Esophagus squamous epithelium (tissue), 5 donors: Measurements from ENCODE around the gene NKAIN4. TPM values are rescaled to one million over a fixed set of nuclear protein-coding genes. Genes with fewer than 3 reads are reported as not detected.

Experiments used
- DNase-seq: peaks from one replicate; lab custom pipeline; 2025; lab: John Stamatoyannopoulos, UW
- H3K27ac ChIP-seq, 4 donors: fragments of 200-600 bp; sonication (generic); one replicate each; pipeline ENCODE4 v1.5.1; 2016 to 2019; ENCODE audit warnings: mild to moderate bottlenecking in 1 of 4
- H3K27me3 ChIP-seq, 4 donors: fragments of 200-600 bp; sonication (generic); 1 replicate in 3 of 4; 2 replicates in 1 of 4; pipeline versions ENCODE4 v1.5.1 to v1.6.0; 2017 to 2021; ENCODE audit warnings: antibody characterized with exemption in 1 of 4
- H3K36me3 ChIP-seq, 3 donors: fragments of 200-600 bp; sonication (generic); one replicate each; pipeline ENCODE4 v1.5.1; 2016 to 2019
- H3K4me1 ChIP-seq, 3 donors: fragments of 200-600 bp; sonication (generic); one replicate each; pipeline ENCODE4 v1.5.1; 2017 to 2019
- H3K4me3 ChIP-seq, 4 donors: fragments of 200-600 bp; sonication (generic); 1 replicate in 3 of 4; 2 replicates in 1 of 4; pipeline ENCODE4 v1.5.1; 2016 to 2019; ENCODE audit warnings: mild to moderate bottlenecking in 2 of 4, moderate library complexity in 1 of 4
- H3K9me3 ChIP-seq, 3 donors: fragments of 200-600 bp; sonication (generic); one replicate each; pipeline ENCODE4 v1.5.1; 2016 to 2019
- POLR2A ChIP-seq, 4 donors: fragments of 450-650 bp; IDR thresholded peaks; one replicate each; pipeline ENCODE4 v1.6.1; 2017; ENCODE audit warnings: antibody characterized with exemption in 4 of 4, mild to moderate bottlenecking in 4 of 4, moderate library complexity in 3 of 4
- WGBS, 2 donors: methylation state at CpG; one replicate each; pipeline ENCODE4 v1.1.5; 2018; 5-methylcytosine and 5-hydroxymethylcytosine counted together
- intact Hi-C: fragments of 100-400 bp; cut with DNase I; formaldehyde crosslinking; loops from one replicate; pipeline ENCODE4 v1.15.0; 2022
- total RNA-seq, 4 donors: library from RNA; depleted of rRNA; stranded (reverse); fragments of >200 nt; gene quantifications; one replicate each; pipeline ENCODE4 v1.1.0, GENCODE V29; 2016
- TF ChIP-seq, protein P1 (sequence below), 6 experiments: fragments of 450-650 bp in 4 of 6; fragments of 200-600 bp in 2 of 6; sonication (generic) in 2 of 6; IDR thresholded peaks; one replicate each; pipeline ENCODE4 v1.5.1; 2016 to 2019; ENCODE audit warnings: antibody characterized with exemption in 6 of 6, mild to moderate bottlenecking in 4 of 6, moderate library complexity in 4 of 6
- donor health status: DM: yes; HTN: yes; CAD: no.

NKAIN4 gene
- total RNA-seq, 4 donors from 2014 or later = not detected

DNA sequence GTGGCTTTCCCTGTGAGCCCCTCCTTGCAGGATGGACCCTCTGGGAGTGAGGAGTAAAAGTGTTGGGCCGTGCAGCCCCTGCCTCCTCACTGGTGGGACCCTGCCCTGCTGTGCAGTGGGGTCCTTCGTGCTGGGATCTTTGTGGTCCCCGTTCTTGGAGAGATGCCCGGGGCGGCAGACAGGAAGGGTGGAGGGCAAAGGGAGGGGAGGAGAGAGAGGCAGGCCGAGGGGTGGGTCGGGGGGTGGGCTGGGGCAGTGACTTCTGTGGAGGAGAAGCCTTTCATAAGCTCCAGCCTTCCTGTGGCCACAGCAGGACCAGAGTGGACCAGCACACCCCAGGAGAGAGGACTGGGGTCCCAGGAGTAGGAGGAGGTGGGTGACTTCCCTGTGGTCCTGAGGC lies 38.6 kb upstream of the NKAIN4 start, which contains the start of gene COL20A1:
TSS of gene COL20A1 (plus strand) at position 283 of the 400 bp plus-strand sequence. CDS start 1,922 bp downstream, outside the sequence.
- no peak for DNase-seq
- intact Hi-C loops = no loop called here
- WGBS, 2 donors = 27 to 43% methylated on average over 2 to 3 of the region's 7 CpGs
- Histone ChIP-seq H3K4me3 (no peak within 1 kb of the TSS), H3K36me3 (peaks cover 0 to 15% (median 10%) of the 10 kb centered on the region in 3 donors), H3K27ac (no peak within 1 kb of the TSS), H3K9me3 (no peaks in the 10 kb centered on the region), H3K4me1 (peaks cover 0 to 9% (median 0%) of the 10 kb centered on the region in 3 donors), H3K27me3 (peaks cover 0 to 67% (median 11%) of the 10 kb centered on the region in 4 donors)
- TF ChIP-seq POLR2A (IDR thresholded peaks at IDR 0.05) = no peak
- TF ChIP-seq, protein P1, sequence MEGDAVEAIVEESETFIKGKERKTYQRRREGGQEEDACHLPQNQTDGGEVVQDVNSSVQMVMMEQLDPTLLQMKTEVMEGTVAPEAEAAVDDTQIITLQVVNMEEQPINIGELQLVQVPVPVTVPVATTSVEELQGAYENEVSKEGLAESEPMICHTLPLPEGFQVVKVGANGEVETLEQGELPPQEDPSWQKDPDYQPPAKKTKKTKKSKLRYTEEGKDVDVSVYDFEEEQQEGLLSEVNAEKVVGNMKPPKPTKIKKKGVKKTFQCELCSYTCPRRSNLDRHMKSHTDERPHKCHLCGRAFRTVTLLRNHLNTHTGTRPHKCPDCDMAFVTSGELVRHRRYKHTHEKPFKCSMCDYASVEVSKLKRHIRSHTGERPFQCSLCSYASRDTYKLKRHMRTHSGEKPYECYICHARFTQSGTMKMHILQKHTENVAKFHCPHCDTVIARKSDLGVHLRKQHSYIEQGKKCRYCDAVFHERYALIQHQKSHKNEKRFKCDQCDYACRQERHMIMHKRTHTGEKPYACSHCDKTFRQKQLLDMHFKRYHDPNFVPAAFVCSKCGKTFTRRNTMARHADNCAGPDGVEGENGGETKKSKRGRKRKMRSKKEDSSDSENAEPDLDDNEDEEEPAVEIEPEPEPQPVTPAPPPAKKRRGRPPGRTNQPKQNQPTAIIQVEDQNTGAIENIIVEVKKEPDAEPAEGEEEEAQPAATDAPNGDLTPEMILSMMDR (IDR thresholded peaks at IDR 0.05) = no peak

DNA sequence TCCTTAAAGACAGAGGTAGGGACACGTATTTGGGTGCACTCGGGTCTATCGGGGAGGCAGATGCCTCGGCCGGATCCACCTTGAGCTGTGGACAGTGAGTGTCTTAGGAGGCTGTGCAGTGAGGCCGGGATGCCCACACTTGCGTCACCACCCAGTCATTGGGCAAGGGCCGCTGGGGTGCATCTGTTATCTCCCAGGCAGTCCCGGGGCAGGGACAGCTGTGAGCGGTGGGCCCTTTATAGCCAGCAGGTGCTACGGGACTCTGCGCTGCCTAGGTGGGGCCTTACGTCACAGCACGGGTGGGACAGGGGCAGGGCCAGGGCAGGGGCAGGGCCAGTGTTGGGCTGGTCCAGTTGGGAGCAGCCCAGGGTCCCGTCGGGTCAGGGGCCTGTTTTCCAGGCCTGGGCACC lies 38.0 kb upstream of the NKAIN4 start:
- 58 to 87% methylated on average over 3 of the region's 16 CpGs for whole genome bisulfite sequencing, 2 donors
- H3K36me3 ChIP-seq = peaks cover 0 to 21% (median 15%) of the 10 kb centered on the region in 3 donors
- intact Hi-C loops = no loop called here
- peaks cover 0 to 61% (median 9%) of the 10 kb centered on the region in 4 donors for H3K27me3 ChIP-seq
- H3K9me3 ChIP-seq = no peaks in the 10 kb centered on the region
- no peak overlapping the region for H3K4me3 ChIP-seq
- TF ChIP-seq, protein P1 (IDR thresholded peaks at IDR 0.05) = no peak
- TF ChIP-seq POLR2A (IDR thresholded peaks at IDR 0.05) = no peak
- peaks cover 0 to 9% (median 0%) of the 10 kb centered on the region in 3 donors for H3K4me1 ChIP-seq
- DNase-seq = no peak
- no peak overlapping the region for H3K27ac ChIP-seq

DNA sequence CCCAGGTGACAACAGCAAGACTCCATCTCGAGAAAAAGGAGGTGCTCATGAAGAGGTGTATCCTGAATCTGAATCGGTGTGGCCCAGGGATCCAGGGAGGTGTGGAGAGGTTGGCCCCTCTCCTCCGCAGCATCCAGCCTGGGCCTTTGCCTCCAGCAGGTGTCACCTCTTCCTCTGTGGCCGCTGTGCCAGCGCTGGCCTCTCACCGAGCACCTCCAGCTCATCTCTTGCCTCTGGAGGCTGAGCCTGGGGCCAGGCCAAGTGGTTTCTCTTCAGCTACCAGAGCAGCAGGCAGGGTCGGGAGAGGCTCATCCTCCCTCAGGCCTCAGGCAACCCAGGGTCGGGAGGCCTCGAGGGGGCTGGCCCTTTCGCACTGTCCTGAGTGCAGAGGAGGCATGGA lies 37.5 kb upstream of the NKAIN4 start:
- peaks cover 0 to 56% (median 4%) of the 10 kb centered on the region in 4 donors for H3K27me3 ChIP-seq
- H3K36me3 ChIP-seq = peaks cover 0 to 26% (median 15%) of the 10 kb centered on the region in 3 donors
- TF ChIP-seq POLR2A (IDR thresholded peaks at IDR 0.05) = no peak
- TF ChIP-seq, protein P1 (IDR thresholded peaks at IDR 0.05) = no peak
- no peak overlapping the region for H3K4me3 ChIP-seq
- H3K9me3 ChIP-seq = no peaks in the 10 kb centered on the region
- H3K27ac ChIP-seq = no peak overlapping the region
- intact Hi-C loops = no loop called here
- H3K4me1 ChIP-seq = peaks cover 0 to 9% (median 0%) of the 10 kb centered on the region in 3 donors
- WGBS, 2 donors = 75 to 100% methylated on average over 1 to 3 of the region's 10 CpGs
- no peak for DNase-seq

DNA sequence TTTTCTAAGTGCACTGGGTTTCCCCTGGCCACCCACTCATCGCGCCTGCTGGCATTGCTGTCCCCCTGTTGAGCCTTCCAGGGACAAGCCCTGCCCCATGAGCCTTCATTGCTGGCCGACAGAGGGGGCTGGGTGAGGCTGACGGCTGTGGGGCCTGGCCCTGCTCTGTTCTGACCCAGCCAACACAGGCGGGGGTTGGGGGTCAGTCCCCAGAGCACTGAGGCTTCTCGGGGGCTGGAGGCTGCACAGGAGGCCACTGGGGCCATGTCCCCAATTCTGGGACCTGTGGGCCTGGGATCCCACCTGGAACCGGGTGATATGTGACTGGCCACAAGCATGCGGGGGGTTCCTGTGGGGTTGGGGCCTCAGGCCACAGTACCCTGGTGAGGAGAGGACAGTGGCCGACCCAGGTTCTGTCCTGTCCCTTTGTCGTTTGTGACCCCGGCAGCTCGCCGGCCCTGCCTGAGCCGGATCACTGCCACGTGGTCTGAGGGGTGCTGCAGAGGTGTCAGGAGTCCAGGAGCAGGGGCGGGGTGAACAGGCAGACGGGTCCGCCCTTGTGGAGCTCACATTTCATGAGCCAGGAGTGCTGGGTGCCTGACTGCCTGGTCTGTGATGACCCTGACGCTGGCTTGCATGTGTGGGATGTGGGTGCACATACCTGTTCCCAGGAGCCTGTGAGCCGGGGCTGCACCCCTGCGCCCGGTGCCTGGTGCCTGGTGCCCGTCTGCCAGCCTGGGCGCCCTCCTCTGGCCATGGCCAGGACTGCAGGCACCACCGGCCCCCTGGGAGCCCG lies 36.6 kb upstream of the NKAIN4 start:
- TF ChIP-seq, protein P1 (IDR thresholded peaks at IDR 0.05) = peak; percentile 17 to 89 (median 72)
- TF ChIP-seq POLR2A (IDR thresholded peaks at IDR 0.05) = no peak
- H3K27ac ChIP-seq = no peak overlapping the region
- intact Hi-C loops = no loop called here
- peaks cover 0 to 9% (median 0%) of the 10 kb centered on the region in 3 donors for H3K4me1 ChIP-seq
- peaks cover 8 to 35% (median 24%) of the 10 kb centered on the region in 3 donors for H3K36me3 ChIP-seq
- no CpG with 5 or more reads among the region's 26 CpGs for WGBS, 2 donors
- no peak overlapping the region for H3K4me3 ChIP-seq
- DNase-seq = no peak
- peaks cover 0 to 47% (median 1%) of the 10 kb centered on the region in 4 donors for H3K27me3 ChIP-seq
- H3K9me3 ChIP-seq = no peaks in the 10 kb centered on the region

DNA sequence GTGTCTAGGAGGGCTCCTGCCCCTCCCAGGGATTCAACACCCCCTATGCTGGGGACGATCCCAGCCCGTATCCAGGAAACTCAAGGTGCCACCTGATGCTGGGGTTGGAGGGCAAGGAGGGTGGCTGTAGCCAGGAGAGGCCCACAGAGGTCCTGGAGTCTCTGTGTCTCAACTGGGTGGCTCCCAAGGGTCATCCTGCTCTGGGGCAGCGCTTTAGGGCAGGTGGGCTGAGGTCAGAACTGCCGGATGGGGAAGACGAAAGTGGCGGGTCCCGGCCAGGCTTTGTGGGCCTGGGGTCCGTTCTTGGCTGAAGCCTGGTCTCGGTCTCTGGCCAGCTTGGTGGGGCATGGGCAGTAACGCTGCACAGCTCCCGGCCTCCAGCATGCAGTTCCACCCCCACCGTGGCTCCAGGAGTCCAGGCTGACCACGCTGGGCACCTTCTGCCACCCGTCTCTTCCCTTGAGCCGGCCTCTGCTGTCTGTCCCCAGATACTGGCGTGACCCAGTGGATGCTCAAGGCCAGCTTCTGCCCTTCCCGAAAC lies 35.9 kb upstream of the NKAIN4 start:
- 80% methylated on average over 1 of the region's 17 CpGs; no CpG with 5 or more reads in 1 of the 2 donors for WGBS, 2 donors
- TF ChIP-seq POLR2A (IDR thresholded peaks at IDR 0.05) = no peak
- TF ChIP-seq, protein P1 (IDR thresholded peaks at IDR 0.05) = no peak

More for the DNA sequence above, 35.9 kb upstream of the NKAIN4 start:
- intact Hi-C loops = no loop called here
- Histone ChIP-seq H3K27me3 (peaks cover 0 to 40% (median 1%) of the 10 kb centered on the region in 4 donors), H3K36me3 (peaks cover 9 to 42% (median 27%) of the 10 kb centered on the region in 3 donors), H3K27ac (no peak overlapping the region), H3K4me3 (no peak overlapping the region), H3K4me1 (peaks cover 0 to 9% (median 0%) of the 10 kb centered on the region in 3 donors), H3K9me3 (no peaks in the 10 kb centered on the region)
- DNase-seq = no peak
